Measurements from ENCODE around the gene PIEZO2.

Gene PIEZO2

DNA sequence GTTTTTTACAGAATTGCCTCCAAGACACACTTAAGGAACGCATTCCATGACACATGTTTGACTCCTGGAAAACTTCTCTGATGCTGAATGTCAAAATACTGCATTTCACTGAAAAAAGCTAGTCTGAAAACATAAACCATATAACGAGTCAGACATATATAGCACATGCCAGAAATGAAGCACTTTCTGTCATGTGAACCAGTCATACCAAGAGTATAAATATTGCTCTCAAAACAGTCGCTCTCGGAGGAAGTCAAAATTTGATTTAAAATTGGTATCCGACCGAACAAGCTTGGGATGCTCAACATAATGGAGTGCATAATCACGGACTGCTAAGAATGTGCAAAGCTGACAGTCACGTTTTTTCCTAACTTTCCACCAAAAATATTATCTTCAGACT is 115.9 kb downstream of the PIEZO2 start:
- DNase-seq (ENCODE audit: low read depth in 2 of 2, low spot score in 1 of 2) = no peak

DNA sequence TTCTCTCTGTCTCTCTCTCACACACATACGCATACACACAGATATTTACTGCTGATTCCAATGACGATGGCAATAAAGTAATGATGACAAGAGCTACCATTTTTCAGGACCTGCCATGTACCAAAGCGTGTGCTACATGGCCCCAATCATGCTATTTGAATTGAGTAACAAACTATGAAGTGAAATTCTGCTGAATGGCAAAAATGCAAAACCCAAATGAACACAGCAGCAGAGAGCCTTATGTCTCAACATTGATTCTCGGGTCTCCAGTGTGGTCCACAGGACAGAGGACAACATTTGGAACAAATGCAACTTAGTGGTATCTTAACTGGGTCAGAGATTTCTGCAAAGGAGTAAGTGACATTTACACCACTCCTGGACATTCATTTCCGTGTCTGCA is 117.4 kb downstream of the PIEZO2 start:
- no peak for DNase-seq (ENCODE audit: low read depth in 2 of 2, low spot score in 1 of 2)

DNA sequence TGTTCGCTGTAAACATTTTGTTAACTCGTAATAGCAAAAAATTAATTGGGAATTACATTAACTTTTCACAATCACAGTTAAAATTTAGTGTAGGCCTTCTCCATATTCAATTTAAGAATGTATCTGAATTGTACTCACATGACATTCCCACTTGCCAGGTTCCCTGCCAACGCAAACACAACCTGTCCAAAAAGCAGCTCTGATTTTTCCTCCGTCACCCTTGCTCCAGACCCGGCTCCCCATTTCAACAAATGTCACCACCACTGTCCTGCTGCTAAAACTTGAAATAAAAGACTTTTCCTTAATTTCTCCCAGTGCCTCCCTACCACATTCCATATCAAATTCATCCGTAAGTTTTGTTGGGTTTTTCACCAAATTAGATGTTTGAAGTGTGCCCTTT is 120.3 kb downstream of the PIEZO2 start:
- no peak for DNase-seq (ENCODE audit: low read depth in 2 of 2, low spot score in 1 of 2)

DNA sequence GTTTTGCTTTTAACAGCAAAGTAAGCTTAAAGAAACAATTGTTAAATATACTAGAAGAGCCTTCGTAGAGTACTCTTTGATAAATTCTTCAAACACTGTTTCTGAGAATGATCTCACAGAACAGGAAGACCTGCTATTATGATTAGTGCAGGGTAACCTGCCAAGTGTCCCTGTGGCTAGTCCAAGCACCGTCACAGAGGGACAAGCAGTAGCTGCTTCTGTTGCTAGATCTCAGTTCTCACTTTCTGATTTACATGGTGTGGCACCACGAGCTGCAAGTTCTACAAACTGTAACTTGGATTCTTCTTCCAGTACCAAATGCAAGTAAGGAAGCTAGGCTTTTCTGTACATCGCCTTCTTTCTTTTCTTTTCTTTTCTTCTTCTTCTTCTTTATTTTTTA is 121.5 kb downstream of the PIEZO2 start:
- DNase-seq (ENCODE audit: low read depth in 2 of 2, low spot score in 1 of 2) = no peak

DNA sequence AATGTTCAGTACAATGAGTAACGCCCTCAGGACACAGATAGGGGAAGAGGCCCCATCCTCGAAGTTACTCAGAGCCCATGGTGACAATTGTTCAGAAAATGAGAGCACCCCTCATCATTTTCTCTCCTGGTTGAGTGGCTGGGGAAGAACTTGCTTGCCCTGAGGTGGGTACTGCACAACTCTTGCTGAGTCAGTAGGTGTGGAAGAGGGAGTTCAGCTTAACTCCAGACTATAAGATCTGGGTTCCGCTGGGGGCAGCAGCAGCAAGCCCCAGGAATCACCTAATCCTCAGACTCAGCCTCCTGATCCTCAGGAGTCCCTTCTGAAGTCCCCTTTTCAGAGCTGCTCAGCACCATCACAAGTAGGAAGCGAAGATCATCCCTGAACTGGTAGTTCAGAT is 123.7 kb downstream of the PIEZO2 start:
- no peak for DNase-seq (ENCODE audit: low read depth in 2 of 2, low spot score in 1 of 2)

- DNase-seq (ENCODE audit: low read depth in 2 of 2, low spot score in 1 of 2) = no peak
These were observed 124.3 kb downstream of the PIEZO2 start for GRCh38 chr18:11024928-11025669.

DNA sequence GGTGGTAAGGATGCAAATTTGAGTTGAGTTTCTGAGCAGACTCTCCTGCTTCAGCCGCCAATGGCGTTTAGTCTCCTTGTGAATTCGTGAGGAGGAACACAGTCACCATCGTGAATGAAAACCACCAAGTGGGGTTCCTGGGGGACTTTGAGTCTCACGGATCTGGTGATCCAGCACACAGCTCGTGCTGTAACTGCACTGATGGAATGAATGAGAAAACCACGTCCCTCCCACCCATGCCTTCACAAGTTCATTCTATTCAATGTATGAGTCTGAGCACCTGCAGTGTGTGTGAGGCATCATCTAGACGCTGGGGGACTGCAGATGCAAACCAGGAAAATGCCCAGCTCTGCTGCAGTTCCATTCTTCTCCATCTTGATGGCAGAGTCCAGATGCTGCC is 127.9 kb downstream of the PIEZO2 start:
- DNase-seq (ENCODE audit: low read depth in 2 of 2, low spot score in 1 of 2) = no peak

GRCh38 chr18:11020877-11021414 is 128.4 kb downstream of the PIEZO2 start:
- no peak for DNase-seq (ENCODE audit: low read depth in 2 of 2, low spot score in 1 of 2)

GRCh38 chr18:11020161-11020853 is 129.1 kb downstream of the PIEZO2 start:
- no peak for DNase-seq (ENCODE audit: low read depth in 2 of 2, low spot score in 1 of 2)

DNA sequence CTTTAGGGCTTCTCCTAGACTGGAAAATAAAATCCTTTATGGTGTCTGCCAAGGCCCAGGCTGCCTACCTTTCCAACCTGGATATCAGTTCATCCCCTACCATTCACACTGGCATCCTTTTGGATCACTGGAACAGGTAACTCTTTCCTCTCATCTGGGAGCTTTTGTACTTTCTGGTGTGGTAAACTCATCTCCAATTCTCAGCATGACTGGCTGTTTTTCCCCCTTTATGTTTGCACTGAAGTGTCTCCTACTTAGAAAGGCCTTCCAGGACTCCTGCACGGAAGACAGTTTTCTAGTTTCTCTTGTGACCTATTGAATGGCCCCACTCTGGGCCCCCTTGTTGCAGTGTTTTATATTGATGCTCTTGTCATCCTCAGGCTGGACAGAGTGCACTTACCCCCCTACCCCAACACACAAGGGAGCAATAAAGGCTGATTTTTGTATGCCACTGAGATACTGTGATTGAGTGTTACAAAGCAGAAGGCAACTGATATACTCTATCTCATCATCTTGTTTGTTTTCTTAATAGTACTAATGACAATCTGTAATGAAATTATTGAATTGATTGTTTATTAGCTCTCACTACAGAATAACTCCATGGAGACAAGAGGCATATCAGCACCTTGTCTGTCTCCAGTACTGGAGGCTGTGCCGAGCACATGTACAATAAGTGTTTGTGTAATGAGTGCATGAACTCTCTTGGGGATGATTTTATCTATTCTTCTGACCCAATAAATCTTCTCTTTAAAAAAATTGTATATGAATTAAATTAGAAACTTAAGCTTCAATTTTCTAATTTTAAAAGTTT is 129.9 kb downstream of the PIEZO2 start:
- no peak for DNase-seq (ENCODE audit: low read depth in 2 of 2, low spot score in 1 of 2)

DNA sequence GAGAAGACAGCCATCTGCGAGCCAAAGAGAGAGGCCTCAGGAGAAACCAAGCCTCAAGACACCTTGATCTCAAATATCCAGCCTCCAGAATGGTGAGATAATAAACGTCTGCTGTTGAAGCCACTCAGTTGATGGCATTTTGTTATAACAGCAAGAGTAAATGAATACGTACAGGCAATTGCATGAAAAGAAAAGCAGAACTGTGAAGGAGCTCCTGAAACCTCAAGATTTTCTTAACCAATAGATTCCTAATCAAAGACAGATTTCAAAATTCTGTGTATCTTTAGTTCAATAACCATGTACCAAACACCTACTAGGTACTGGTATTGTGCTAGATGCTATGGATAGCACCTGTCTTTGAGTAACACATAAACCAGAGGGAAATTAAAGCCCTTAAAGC is 139.5 kb downstream of the PIEZO2 start:
- DNase-seq (ENCODE audit: low read depth in 2 of 2, low spot score in 1 of 2) = no peak

DNA sequence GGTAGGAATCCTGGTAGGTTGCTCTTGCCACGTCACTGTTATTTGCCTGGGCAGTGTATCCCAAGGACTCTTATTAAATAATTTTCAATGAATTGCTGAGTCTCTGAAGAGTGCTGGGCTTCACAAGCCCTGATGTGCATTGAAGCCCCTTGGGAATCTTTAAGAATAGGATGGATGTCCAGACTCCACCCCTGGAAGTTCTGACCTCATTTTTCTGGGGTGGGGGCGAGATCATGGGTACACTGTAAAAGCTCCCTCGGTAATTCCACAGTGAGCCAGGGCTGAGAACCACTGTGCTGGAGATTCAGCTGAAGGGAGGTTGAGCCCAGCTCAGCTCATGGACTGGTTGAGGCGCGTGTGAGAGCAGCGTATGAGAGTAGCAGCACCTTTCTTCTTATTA is 140.2 kb downstream of the PIEZO2 start:
- no peak for DNase-seq (ENCODE audit: low read depth in 2 of 2, low spot score in 1 of 2)

DNA sequence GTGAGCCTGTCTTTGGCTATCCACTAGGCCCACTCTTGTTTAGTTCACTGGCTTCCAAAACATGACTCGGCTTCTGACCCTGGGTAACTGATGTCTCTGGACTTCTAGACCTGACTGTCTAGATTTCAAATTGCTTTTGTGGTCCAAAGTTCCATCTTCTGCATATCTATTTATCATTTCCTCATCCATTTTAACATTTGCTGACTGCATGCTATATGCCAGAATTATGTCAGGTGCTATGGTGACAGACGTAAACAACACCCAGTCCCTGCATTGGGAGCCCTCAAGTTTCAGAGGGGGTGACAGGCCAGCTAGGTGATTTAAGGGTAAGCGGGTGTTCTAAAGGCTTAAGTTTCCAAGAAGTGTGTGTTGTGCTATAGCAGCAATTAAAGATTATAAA is 140.9 kb downstream of the PIEZO2 start:
- DNase-seq (ENCODE audit: low read depth in 2 of 2, low spot score in 1 of 2) = no peak

DNA sequence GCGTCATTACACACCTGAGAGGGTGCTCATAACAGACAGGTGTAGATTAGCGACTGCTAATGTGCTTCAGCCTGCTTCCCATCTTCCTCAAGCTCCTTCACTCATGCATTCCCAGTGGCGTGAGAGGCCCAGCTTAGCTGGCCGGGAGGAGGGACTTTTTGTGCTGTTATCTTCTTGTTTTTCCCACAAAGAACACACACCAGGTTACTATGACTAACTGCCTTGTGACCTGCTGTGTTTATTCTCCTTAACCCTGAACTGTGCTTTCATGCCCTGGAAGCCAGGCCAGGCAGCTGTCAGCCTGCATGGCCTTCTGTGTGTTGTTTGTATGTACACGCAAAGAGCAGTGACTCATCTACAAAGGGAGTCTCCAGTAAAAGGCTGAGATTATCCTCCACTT is 143.8 kb downstream of the PIEZO2 start:
- DNase-seq (ENCODE audit: low read depth in 2 of 2, low spot score in 1 of 2) = no peak

GRCh38 chr18:11004951-11005350 is 144.4 kb downstream of the PIEZO2 start:
- DNase-seq (ENCODE audit: low read depth in 2 of 2, low spot score in 1 of 2) = no peak

- no peak for DNase-seq (ENCODE audit: low read depth in 2 of 2, low spot score in 1 of 2)
These were observed 145.1 kb downstream of the PIEZO2 start for GRCh38 chr18:11004294-11004693.

GRCh38 chr18:11002796-11003195 is 146.6 kb downstream of the PIEZO2 start:
- DNase-seq (ENCODE audit: low read depth in 2 of 2, low spot score in 1 of 2) = no peak

GRCh38 chr18:11002277-11002676 is 147.1 kb downstream of the PIEZO2 start:
- DNase-seq (ENCODE audit: low read depth in 2 of 2, low spot score in 1 of 2) = no peak

DNA sequence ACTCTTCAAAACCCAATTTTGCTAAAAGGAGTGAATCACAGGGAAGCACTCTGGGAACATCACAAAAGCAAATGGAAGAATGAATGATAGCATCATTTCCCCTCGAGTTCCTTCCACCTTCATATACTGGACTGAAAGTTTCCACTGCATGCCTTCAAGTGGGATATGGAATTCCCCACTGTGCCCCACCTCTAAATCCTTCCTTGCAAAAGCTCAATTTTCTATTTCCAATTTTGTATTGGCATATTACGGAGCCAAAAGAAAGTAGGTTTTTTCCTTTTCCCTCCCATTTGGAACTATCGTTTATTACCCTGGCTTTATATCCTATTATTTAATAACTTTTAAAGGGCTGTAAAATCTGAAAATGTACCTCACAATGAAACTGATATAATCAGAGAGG is 149.3 kb downstream of the PIEZO2 start:
- no peak for DNase-seq (ENCODE audit: low read depth in 2 of 2, low spot score in 1 of 2)

GRCh38 chr18:10997885-10998284 is 151.5 kb downstream of the PIEZO2 start:
- no peak for DNase-seq (ENCODE audit: low read depth in 2 of 2, low spot score in 1 of 2)

DNA sequence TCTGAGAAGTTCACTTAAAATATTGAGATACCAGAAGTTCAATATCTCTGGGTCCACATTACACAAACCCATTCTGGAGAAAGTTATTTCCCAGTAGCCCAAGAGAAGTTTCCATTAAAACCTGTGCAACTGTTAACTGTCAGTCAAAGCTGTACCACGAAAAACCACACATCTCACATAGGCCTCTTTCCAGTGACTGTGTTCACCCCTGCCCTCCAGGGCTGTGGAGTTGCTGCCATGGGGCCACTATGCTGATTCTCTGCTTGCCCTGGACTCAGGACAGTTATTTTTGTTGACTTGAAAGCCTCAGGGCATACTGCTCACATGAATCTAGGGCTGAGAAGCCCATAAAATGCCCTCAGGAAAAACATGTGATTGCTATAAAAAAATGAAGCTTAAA is 153.8 kb downstream of the PIEZO2 start:
- DNase-seq (ENCODE audit: low read depth in 2 of 2, low spot score in 1 of 2) = no peak

- no peak for DNase-seq (ENCODE audit: low read depth in 2 of 2, low spot score in 1 of 2)
These were observed 159.9 kb downstream of the PIEZO2 start for GRCh38 chr18:10989486-10989885.
